NB4 (cell line): ENCODE data around the gene EMC1.

Experiments
- DNase-seq: peaks from one replicate; pipeline ENCODE4 v3.0.0; 2010; ENCODE audit warnings: low read depth
- H3K4me3 ChIP-seq: one replicate; pipeline ENCODE4 v1.5.1; 2011; ENCODE audit warnings: mild to moderate bottlenecking, low read depth, low read length, moderate library complexity
- MYC ChIP-seq: IDR thresholded peaks from 2 replicates; pipeline ENCODE4 v1.6.1; 2011; ENCODE audit warnings: low read depth, low read length
- POLR2A ChIP-seq: IDR thresholded peaks from 2 replicates; pipeline ENCODE4 v1.6.1; 2011; ENCODE audit warnings: mild to moderate bottlenecking; ENCODE audit not compliant: insufficient read length; ENCODE audit errors: extremely low read depth
- TF ChIP-seq, protein P1 (sequence below): IDR thresholded peaks from one replicate; pipeline ENCODE4 v1.5.1; 2012; ENCODE audit warnings: low read depth, low read length
- TF ChIP-seq, protein P2 (sequence below): IDR thresholded peaks from 2 replicates; pipeline ENCODE4 v1.6.1; 2011; ENCODE audit warnings: low read depth, low read length

Gene EMC1

DNA sequence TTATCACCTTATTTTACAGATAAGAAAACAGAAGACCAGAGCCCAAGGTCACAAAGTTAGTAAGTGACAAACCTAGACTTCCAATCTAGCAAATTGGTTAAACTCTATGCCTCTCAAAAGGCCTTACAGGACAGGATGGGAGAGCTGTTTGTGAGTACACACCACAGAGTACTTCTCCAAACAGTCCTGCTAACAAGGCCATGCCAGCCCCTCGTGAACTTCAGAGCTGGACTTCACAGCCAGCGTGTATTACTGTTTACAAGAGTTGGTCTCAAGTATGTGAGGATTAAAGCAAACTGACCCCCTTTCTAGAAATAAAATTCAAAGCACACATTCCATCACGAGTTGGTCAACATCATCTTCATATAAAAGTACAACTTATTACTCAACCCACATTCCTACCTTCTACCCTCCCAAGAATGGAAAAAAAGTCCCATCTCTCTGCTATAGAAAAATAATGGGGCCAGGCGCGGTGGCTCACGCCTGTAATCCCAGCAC, 21.4 kb downstream of the EMC1 start:
- TF ChIP-seq, protein P1, sequence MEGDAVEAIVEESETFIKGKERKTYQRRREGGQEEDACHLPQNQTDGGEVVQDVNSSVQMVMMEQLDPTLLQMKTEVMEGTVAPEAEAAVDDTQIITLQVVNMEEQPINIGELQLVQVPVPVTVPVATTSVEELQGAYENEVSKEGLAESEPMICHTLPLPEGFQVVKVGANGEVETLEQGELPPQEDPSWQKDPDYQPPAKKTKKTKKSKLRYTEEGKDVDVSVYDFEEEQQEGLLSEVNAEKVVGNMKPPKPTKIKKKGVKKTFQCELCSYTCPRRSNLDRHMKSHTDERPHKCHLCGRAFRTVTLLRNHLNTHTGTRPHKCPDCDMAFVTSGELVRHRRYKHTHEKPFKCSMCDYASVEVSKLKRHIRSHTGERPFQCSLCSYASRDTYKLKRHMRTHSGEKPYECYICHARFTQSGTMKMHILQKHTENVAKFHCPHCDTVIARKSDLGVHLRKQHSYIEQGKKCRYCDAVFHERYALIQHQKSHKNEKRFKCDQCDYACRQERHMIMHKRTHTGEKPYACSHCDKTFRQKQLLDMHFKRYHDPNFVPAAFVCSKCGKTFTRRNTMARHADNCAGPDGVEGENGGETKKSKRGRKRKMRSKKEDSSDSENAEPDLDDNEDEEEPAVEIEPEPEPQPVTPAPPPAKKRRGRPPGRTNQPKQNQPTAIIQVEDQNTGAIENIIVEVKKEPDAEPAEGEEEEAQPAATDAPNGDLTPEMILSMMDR: no peak
- TF ChIP-seq MYC: no peak
- no peak for TF ChIP-seq POLR2A
- TF ChIP-seq, protein P2, sequence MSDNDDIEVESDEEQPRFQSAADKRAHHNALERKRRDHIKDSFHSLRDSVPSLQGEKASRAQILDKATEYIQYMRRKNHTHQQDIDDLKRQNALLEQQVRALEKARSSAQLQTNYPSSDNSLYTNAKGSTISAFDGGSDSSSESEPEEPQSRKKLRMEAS: no peak
- H3K4me3 ChIP-seq: no peak overlapping the region
- DNase-seq: no peak

DNA sequence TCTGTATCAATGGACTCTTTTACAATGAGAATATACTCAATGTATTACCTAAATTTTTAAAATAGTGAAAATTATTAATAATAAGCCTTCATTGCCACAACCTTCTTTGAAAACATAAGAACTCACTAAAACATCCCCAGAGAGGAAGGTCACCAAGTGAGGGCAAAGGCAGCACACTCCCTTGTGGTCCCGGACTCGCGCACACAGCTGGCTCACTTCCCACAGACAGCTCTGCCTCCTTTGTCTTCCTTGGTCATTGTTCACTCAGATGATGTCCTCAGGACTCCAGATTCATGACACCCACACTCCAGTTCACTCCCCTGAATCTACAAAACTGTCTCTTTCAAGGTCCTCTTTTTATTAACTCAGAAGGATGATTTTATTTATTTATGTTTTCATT, 22.1 kb downstream of the EMC1 start:
- TF ChIP-seq, protein P1: no peak
- TF ChIP-seq POLR2A: no peak
- TF ChIP-seq MYC: no peak
- TF ChIP-seq, protein P2: no peak

DNA sequence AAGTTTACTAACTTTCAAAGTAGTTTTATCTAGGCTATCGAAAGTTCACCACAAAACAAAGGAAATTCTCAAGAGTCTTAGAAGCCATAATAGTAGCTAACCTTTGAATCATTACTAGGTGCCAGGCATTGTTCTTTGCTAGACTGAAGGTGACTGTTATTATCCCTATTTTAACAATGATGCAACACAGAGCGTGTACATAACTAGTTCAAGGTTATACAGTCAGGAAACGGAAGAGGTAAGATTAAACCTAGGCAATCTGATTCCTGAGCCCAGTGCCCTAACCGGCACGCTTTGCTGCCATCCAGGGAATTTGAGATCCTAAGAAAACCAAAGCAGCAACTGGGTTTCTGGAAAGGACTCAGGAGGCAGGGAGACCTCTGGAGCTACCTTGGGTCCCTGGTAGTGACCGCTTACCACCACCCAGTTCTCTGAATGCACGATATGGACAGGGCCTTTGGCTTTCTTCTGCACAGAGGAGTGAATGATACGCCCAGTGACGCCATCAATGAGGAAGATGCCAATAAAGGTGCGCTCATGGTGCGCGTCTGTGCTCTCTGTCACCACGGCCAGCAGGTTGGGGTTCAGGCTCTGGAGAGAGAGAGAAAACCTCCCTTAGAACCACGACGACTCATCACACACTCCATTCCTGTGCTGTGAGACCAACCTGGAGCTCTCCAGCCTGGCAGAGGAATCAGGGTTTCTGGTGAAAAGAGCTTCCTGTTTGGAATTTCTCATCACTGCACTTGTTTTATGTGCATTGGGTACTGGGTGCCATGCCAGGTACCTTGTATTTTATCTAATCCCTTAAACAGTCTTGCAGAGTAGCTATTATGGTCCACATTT, 28.1 kb downstream of the EMC1 start:
- peak; percentile 12 for DNase-seq
- TF ChIP-seq, protein P2: no peak
- TF ChIP-seq POLR2A: no peak
- TF ChIP-seq MYC: no peak
- TF ChIP-seq, protein P1: no peak
- no peak overlapping the region for H3K4me3 ChIP-seq

More for the DNA sequence above, 22.1 kb downstream of the EMC1 start:
- DNase-seq: no peak
- H3K4me3 ChIP-seq: no peak overlapping the region

DNA sequence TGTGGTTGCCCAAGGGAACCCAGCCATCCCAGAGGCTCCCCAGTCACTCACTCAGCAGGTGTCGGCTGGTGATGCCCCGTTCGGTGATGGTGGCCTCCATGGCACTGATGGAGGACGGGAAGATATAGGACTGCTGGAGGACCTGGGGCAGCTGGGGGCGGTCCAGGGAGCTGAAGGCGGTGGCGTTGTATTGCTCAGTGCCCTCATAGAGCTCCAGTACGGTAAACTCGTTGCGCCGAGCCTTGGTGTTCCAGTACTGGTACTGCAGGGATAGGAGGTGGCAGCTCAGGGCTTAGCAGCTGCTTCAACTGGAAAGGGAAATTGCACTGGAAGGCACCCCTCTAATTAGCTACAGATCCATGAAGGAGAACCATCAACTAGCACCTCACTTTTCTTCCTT, 28.8 kb downstream of the EMC1 start:
- DNase-seq: no peak
- TF ChIP-seq MYC: no peak
- TF ChIP-seq, protein P1: no peak
- TF ChIP-seq POLR2A: no peak
- TF ChIP-seq, protein P2: no peak

DNA sequence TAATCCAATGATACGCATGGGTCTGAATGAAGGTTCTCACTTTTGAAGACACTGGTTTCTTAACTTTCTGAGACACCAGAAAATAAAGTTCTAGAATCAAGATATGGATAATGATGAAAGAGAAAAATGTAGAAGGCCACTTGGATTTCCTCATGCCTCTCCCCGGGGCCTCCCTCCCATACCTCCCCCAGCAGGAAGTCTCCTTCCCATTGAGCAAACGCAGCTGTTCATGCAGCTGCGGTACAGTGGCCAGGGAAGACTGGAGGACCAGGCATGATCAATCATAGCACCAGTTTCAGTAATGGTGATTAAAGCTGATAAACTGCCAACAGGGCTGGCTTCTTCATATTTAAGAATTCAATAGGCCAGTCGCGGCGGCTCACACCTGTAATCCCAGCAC, 30.3 kb downstream of the EMC1 start:
- DNase-seq: peak; percentile 48
- H3K4me3 ChIP-seq: no peak overlapping the region
- TF ChIP-seq MYC: no peak
- TF ChIP-seq, protein P2: no peak
- TF ChIP-seq POLR2A: no peak
- TF ChIP-seq, protein P1: no peak

More for the DNA sequence above, 28.8 kb downstream of the EMC1 start:
- H3K4me3 ChIP-seq: no peak overlapping the region
